Retinal pigment epithelial cell (primary cell): ENCODE measurements around the gene POPDC3.

Experiments used
- DNase-seq: peaks from one replicate; pipeline ENCODE4 v3.0.0-alpha.2; 2010; ENCODE audit warnings: low read depth
- H3K4me3 ChIP-seq: 2 replicates; pipeline ENCODE4 v1.5.1; 2011; ENCODE audit warnings: mild to moderate bottlenecking, low read length, control low read depth, moderate library complexity
- TF ChIP-seq, protein P1 (sequence below): conservative IDR thresholded peaks from 2 replicates; pipeline ENCODE4 v1.5.1; 2011; ENCODE audit warnings: low read depth, low read length, control low read depth, inconsistent platforms

POPDC3 gene

GRCh38 chr6:105214668-105215067 lies 34.9 kb upstream of the POPDC3 start:
- TF ChIP-seq, protein P1, sequence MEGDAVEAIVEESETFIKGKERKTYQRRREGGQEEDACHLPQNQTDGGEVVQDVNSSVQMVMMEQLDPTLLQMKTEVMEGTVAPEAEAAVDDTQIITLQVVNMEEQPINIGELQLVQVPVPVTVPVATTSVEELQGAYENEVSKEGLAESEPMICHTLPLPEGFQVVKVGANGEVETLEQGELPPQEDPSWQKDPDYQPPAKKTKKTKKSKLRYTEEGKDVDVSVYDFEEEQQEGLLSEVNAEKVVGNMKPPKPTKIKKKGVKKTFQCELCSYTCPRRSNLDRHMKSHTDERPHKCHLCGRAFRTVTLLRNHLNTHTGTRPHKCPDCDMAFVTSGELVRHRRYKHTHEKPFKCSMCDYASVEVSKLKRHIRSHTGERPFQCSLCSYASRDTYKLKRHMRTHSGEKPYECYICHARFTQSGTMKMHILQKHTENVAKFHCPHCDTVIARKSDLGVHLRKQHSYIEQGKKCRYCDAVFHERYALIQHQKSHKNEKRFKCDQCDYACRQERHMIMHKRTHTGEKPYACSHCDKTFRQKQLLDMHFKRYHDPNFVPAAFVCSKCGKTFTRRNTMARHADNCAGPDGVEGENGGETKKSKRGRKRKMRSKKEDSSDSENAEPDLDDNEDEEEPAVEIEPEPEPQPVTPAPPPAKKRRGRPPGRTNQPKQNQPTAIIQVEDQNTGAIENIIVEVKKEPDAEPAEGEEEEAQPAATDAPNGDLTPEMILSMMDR = no peak
- H3K4me3 ChIP-seq = no peak overlapping the region
- no peak for DNase-seq

DNA sequence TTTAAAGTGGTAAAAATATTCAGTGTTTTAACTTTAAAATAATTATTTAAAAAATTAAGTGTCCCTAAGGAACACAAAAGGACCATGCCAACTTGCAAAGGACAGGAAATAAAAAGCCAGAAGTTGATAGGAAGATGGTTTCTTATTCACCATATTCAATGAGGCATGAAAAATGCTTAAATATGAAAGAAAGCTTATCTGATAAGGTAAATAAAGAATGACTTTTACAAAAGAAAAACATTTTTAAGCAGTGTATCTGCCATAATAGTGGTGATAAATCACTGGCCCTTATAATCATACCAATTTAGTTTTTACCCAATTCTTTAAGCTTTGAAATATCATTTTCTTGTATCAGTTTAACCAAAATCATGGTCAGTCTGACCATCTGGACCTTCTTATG lies 33.5 kb upstream of the POPDC3 start:
- no peak overlapping the region for H3K4me3 ChIP-seq
- TF ChIP-seq, protein P1 = no peak
- DNase-seq = no peak

DNA sequence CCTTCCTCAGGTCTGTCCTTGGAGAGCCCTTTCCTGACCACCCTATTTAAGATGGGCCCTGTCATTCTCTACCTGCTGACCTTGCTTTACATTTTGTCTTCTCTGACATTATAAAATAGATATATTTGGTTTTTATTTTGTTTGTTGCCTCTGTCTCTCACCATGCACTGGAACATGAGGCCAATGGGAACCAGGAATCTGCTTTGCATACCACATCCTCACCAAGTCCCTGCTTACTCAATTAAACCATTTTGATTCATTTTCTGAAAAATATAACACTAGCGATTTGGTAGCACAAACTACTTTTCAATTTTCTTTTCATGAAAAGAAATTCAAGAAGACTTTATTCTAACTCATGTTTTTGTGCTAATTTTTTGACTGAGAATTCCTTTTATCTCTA lies 32.8 kb upstream of the POPDC3 start:
- no peak for DNase-seq
- TF ChIP-seq, protein P1 = no peak
- H3K4me3 ChIP-seq = no peak overlapping the region

DNA sequence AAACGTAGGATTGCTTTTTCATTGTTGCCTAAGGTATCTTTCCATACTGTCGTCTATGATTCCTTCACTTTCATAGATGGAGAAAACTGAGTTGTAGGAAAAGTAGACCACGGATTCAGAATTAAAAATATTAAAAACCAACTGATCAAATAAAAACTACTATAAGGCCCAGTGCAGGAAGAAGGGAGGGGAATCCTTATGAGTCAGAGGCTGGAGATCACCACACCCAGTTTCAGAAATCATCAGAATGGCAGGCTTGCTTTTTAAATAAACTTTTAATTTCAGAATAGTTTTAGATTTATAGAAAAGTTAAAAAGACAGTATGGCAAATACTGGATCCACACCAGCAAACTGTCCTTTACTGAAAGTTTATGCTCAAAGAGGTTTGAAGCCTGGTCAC lies 32.0 kb upstream of the POPDC3 start:
- no peak for DNase-seq
- no peak overlapping the region for H3K4me3 ChIP-seq
- TF ChIP-seq, protein P1 = no peak

GRCh38 chr6:105210932-105211531 lies 31.2 kb upstream of the POPDC3 start:
- no peak overlapping the region for H3K4me3 ChIP-seq
- no peak for DNase-seq
- TF ChIP-seq, protein P1 = no peak

DNA sequence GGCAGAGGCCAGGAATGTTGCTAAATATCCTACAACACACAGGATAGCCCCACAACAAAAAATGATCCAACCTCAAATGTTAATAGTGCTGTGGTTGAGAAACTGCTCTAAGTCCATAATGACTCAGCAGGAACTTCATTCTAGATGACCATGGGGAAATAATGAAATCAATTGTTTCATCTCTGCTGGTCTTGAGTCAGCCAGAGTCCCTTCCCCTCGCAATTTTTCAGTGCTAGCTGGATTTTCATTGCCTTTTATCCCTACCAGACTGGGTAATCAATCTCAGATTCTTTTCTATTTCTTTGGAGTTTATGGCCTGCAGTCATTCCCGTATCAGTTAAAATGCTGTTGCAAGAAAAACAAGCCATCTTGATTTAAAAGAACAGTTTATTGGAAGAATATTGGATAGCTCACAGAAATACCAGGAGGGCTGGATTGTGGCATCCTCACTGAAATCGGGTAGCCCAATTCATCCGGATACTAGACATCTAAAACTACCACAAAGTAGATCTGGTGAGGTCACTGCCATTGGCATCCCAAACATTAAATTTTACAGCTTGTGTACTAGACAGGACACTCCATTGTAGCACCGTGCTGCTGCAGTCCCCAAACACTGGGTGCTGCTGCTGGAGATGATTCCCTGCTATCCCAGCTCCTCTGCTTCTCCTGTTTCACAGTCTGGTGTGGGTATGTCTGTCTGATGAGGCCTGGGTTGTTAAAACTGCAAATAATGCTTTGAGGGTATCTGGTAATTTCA lies 30.3 kb upstream of the POPDC3 start:
- DNase-seq = no peak
- H3K4me3 ChIP-seq = no peak overlapping the region
- TF ChIP-seq, protein P1 = no peak
